GM19328 (cell line): ENCODE measurements around the gene ANKRD31.
"Not testable (repeated sequence)": the region's sequence is repeated elsewhere in the genome, so short reads cannot be mapped to it uniquely, and the experiment has no call there.

Source experiments
- ATAC-seq: cut with Tn5 transposase; IDR thresholded peaks from one replicate; pipeline ENCODE4 v1.9.1; 2021; ENCODE audit warnings: mild to moderate bottlenecking, moderate library complexity; ENCODE audit not compliant: unreplicated experiment

ANKRD31 gene

GRCh38 chr5:75235711-75236110 is 967 bp downstream of the ANKRD31 start:
- ATAC-seq = no peak

- ATAC-seq = no peak
Measured at GRCh38 chr5:75234251-75234650, 2.4 kb downstream of the ANKRD31 start.

- no peak for ATAC-seq
Measured at GRCh38 chr5:75226916-75227315, 9.8 kb downstream of the ANKRD31 start.

- ATAC-seq = no peak
Measured at GRCh38 chr5:75225506-75225905, 11.2 kb downstream of the ANKRD31 start.

- not testable (repeated sequence) for ATAC-seq
Measured at GRCh38 chr5:75220787-75221186, 15.9 kb downstream of the ANKRD31 start.

GRCh38 chr5:75214928-75215327 is 21.8 kb downstream of the ANKRD31 start:
- no peak for ATAC-seq

- no peak for ATAC-seq
Measured at GRCh38 chr5:75214409-75214808, 22.3 kb downstream of the ANKRD31 start.

GRCh38 chr5:75203604-75204003 is 33.1 kb downstream of the ANKRD31 start:
- no peak for ATAC-seq

- ATAC-seq = no peak
Measured at GRCh38 chr5:75202935-75203334, 33.7 kb downstream of the ANKRD31 start.

- no peak for ATAC-seq
Measured at GRCh38 chr5:75200776-75201175, 35.9 kb downstream of the ANKRD31 start.

- ATAC-seq = no peak
Measured at GRCh38 chr5:75199946-75200345, 36.7 kb downstream of the ANKRD31 start.

GRCh38 chr5:75199071-75199470 is 37.6 kb downstream of the ANKRD31 start:
- no peak for ATAC-seq

GRCh38 chr5:75197745-75198144 is 38.9 kb downstream of the ANKRD31 start:
- no peak for ATAC-seq

- ATAC-seq = no peak
Measured at GRCh38 chr5:75192804-75193203, 43.9 kb downstream of the ANKRD31 start.

- no peak for ATAC-seq
Measured at GRCh38 chr5:75192264-75192663, 44.4 kb downstream of the ANKRD31 start.

GRCh38 chr5:75190227-75190626 is 46.5 kb downstream of the ANKRD31 start:
- no peak for ATAC-seq

- ATAC-seq = no peak
Measured at GRCh38 chr5:75189353-75189752, 47.3 kb downstream of the ANKRD31 start.

- no peak for ATAC-seq
Measured at GRCh38 chr5:75185763-75186162, 50.9 kb downstream of the ANKRD31 start.

GRCh38 chr5:75176009-75176408 is 60.7 kb downstream of the ANKRD31 start:
- not testable (repeated sequence) for ATAC-seq

- ATAC-seq = not testable (repeated sequence)
Measured at GRCh38 chr5:75174872-75175271, 61.8 kb downstream of the ANKRD31 start.

GRCh38 chr5:75169516-75169915 is 67.2 kb downstream of the ANKRD31 start:
- no peak for ATAC-seq

GRCh38 chr5:75168026-75168735 is 68.5 kb downstream of the ANKRD31 start:
- ATAC-seq = no peak

- no peak for ATAC-seq
Measured at GRCh38 chr5:75167345-75167744, 69.3 kb downstream of the ANKRD31 start.
